K562 (cell line): Measurements from ENCODE around the gene TTC33. TPM values are rescaled to one million over a fixed set of nuclear protein-coding genes. Genes with fewer than 3 reads are reported as not detected.

Experiments used
- ARID1B ChIP-seq: fragments of 450-650 bp; IDR thresholded peaks from 2 replicates; pipeline ENCODE4 v1.6.1; 2016; ENCODE audit warnings: antibody characterized with exemption, mild to moderate bottlenecking, inconsistent platforms
- ASH1L ChIP-seq: fragments of 450-650 bp; IDR thresholded peaks from 2 replicates; pipeline ENCODE4 v1.6.1; 2018; ENCODE audit warnings: borderline replicate concordance, mild to moderate bottlenecking, low read depth; ENCODE audit not compliant: partially characterized antibody
- FIP1L1 ChIP-seq: fragments of 200-400 bp; formaldehyde crosslinking; IDR thresholded peaks from 2 replicates; pipeline ENCODE4 v1.6.1; 2018; ENCODE audit warnings: mild to moderate bottlenecking, low read depth, low read length; ENCODE audit not compliant: poor library complexity, severe bottlenecking
- FOSL1 ChIP-seq: fragments of 200-800 bp; sonication (Bioruptor generic); conservative IDR thresholded peaks from 2 replicates; pipeline ENCODE4 v1.6.1; 2016; ENCODE audit warnings: missing genetic modification characterization, missing compliant biosample characterization
- FOXM1 ChIP-seq, 2 experiments: fragments of 450-650 bp in 1 of 2; sonication (generic) in 1 of 2; formaldehyde crosslinking in 1 of 2; IDR thresholded peaks; 2 replicates each; pipeline versions ENCODE4 v1.6.1 to v1.9.0; 2017 to 2022; ENCODE audit warnings: low read depth in 2 of 2, mild to moderate bottlenecking in 2 of 2, missing genetic modification reagents in 1 of 2, moderate library complexity in 1 of 2
- GATAD2A ChIP-seq: fragments of 450-650 bp; IDR thresholded peaks from 2 replicates; pipeline ENCODE4 v1.6.1; 2017
- HDAC8 ChIP-seq: fragments of 450-650 bp; IDR thresholded peaks from 2 replicates; pipeline ENCODE4 v1.6.1; 2016; ENCODE audit warnings: mild to moderate bottlenecking, missing genetic modification characterization, moderate library complexity, missing compliant biosample characterization
- HNRNPK ChIP-seq: fragments of 200-400 bp; formaldehyde crosslinking; IDR thresholded peaks from one replicate; pipeline ENCODE4 v1.6.1; 2018; ENCODE audit warnings: mild to moderate bottlenecking, low read depth, low read length; ENCODE audit not compliant: poor library complexity, severe bottlenecking
- MTA2 ChIP-seq: fragments of 450-650 bp; IDR thresholded peaks from 2 replicates; pipeline ENCODE4 v1.6.1; 2016; ENCODE audit warnings: low read depth
- NFIC ChIP-seq: fragments of 450-650 bp; IDR thresholded peaks from 2 replicates; pipeline ENCODE4 v1.6.1; 2017; ENCODE audit warnings: mild to moderate bottlenecking, inconsistent platforms
- NFRKB ChIP-seq: fragments of 450-650 bp; IDR thresholded peaks from 2 replicates; pipeline ENCODE4 v1.6.1; 2016; ENCODE audit warnings: low read depth
- PRDM10 ChIP-seq: fragments of 450-650 bp; IDR thresholded peaks from 2 replicates; pipeline ENCODE4 v1.6.1; 2018; ENCODE audit not compliant: partially characterized antibody
- RAD21 ChIP-seq, 2 experiments: fragments of 250-450 bp in 1 of 2; fragments of 450-650 bp in 1 of 2; sonication (Bioruptor Pico) in 1 of 2; formaldehyde crosslinking in 1 of 2; IDR thresholded peaks in 1 of 2; conservative IDR thresholded peaks in 1 of 2; 2 replicates each; pipeline versions ENCODE4 v1.4.0 to v1.8.0; 2020 to 2022; ENCODE audit warnings: mild to moderate bottlenecking in 2 of 2, moderate library complexity in 1 of 2
- SAP30 ChIP-seq: fragments of 200-600 bp; sonication (generic); IDR thresholded peaks from 2 replicates; pipeline ENCODE4 v1.6.1; 2012; ENCODE audit warnings: borderline replicate concordance, low read depth, mild to moderate bottlenecking, moderate library complexity, low read length, control low read depth, inconsistent platforms; ENCODE audit not compliant: insufficient read depth, poor library complexity, severe bottlenecking
- XRCC5 ChIP-seq: fragments of 200-400 bp; formaldehyde crosslinking; IDR thresholded peaks from 2 replicates; pipeline ENCODE4 v1.6.1; 2017; ENCODE audit warnings: low read depth, mild to moderate bottlenecking, low read length
- ZFX ChIP-seq: sonication (generic); formaldehyde crosslinking; IDR thresholded peaks from 2 replicates; pipeline ENCODE4 v1.8.0; 2022; ENCODE audit warnings: mild to moderate bottlenecking, missing genetic modification reagents, moderate library complexity
- ZNF23 ChIP-seq: fragments of 250-450 bp; sonication (Bioruptor Pico); IDR thresholded peaks from 2 replicates; pipeline ENCODE4 v1.4.0; 2020; ENCODE audit warnings: mild to moderate bottlenecking
- ZNF764 ChIP-seq: fragments of 250-450 bp; sonication (Bioruptor Pico); IDR thresholded peaks from 2 replicates; pipeline ENCODE4 v1.4.0; 2020; ENCODE audit warnings: low read depth, mild to moderate bottlenecking, moderate library complexity
- polyA plus RNA-seq, 8 experiments: library from polyadenylated mRNA; depleted of rRNA in 4 of 8; stranded (reverse) in 5 of 8; unstranded in 3 of 8; fragments of >200 nt; fragmentation: Nextera tagmentation in 2 of 8; fragmentation: Illumina TruSeq in 1 of 8; extraction: Ambion mirVana in 2 of 8; extraction: Trizol in 1 of 8; gene quantifications; 2 replicates each; pipeline versions ENCODE4 v1.2.1 to v1.2.3, GENCODE V29; 2011 to 2014; ENCODE audit warnings: inconsistent platforms in 1 of 8, missing spikeins in 1 of 8
- total RNA-seq, 7 experiments: library from RNA; depleted of rRNA in 6 of 7; stranded (reverse); fragments of >200 nt in 6 of 7; fragmentation: Illumina TruSeq in 2 of 7; extraction: Trizol in 2 of 7; gene quantifications; 2 replicates each; pipeline versions ENCODE4 v1.2.1 to v1.2.3, GENCODE V29; 2011 to 2021; ENCODE audit warnings: low replicate concordance in 1 of 7
- TF ChIP-seq, protein P1 (sequence below): sonication (generic); formaldehyde crosslinking; IDR thresholded peaks from 2 replicates; pipeline ENCODE4 v1.8.0; 2022; ENCODE audit warnings: mild to moderate bottlenecking, missing genetic modification reagents, borderline replicate concordance

Gene TTC33
- total and polyA plus RNA-seq, 9 of the 15 experiments (the other 6 are each of a cell fraction or from before 2014, with no cell fraction given) = 11.5 to 24.9 (median 21.1) TPM

DNA sequence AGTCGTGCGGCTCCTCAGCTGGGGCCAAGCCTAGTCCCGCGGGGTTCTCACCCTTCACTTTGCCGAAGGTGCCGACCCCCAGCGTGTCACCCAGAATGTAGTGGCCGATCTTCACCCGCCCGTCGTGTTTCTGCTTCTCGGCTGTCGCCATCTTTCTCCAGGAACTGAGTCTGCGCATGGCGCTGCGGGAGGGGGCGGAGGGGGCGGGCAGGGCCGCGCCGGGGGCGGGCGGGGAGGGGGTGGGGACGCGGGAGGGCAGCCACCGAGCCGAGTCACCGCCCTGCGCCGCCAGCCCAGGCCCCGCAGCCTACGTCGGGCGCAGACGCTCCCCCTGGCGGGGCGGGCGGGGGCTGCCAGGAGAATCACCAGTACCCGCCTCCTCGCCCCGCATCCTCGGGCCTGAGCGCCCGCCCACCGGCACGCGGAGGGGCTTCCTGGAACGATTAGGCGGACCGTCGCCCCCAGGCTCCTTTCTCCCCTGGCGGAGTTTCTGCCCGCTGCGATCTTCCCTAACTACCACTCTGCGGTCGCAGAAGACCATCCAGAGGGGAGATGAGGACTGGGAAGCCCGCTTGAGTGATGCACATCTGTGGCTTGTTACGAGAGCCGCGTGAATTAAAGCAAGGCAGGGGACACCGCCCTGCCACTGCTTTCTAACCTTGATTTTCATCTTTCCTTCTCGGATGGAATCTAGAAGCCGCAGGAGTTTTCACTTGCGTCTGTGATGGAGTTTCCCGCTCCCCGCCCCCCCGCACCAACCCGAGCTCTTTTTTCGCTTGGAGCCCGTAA is 42.4 kb upstream of the TTC33 start, which contains the start of gene PRKAA1 (continued):
- TF ChIP-seq XRCC5 (peak; percentile 64; the same call in 1 of the 2 replicates), SAP30 (no peak), NFIC (no peak), ASH1L (no peak), ZFX (CRISPR knock-in tag) (peak; percentile 75), HNRNPK (no peak), ARID1B (0 out of 2 replicates have a peak, but pooled peaks have one; percentile 15), PRDM10 (peak; percentile 75), FIP1L1 (peak; percentile 72), FOXM1 (IDR thresholded peaks at IDR 0.05; ENCODE audit: low read depth) (0 out of 2 replicates have a peak, but pooled peaks have one; percentile 27), FOXM1 (CRISPR knock-in tag; IDR thresholded peaks at IDR 0.05; ENCODE audit: low read depth) (no peak), RAD21 (CRISPR knock-in tag; conservative IDR thresholded peaks at IDR 0.05 in 1 of 2, IDR thresholded peaks at IDR 0.05 in 1 of 2) (peak in 1 of 2 experiments; percentile 48; a peak in 2 of 4 replicates), NFRKB (peak; percentile 25), GATAD2A (0 out of 2 replicates have a peak, but pooled peaks have one; percentile 8), HDAC8 (tag) (no peak), ZNF764 (CRISPR knock-in tag) (peak; percentile 60; the same call in 1 of the 2 replicates), MTA2 (no peak), FOSL1 (tag) (0 out of 2 replicates have a peak, but pooled peaks have one; percentile 8), ZNF23 (CRISPR knock-in tag) (no peak)
- TF ChIP-seq, protein P1, sequence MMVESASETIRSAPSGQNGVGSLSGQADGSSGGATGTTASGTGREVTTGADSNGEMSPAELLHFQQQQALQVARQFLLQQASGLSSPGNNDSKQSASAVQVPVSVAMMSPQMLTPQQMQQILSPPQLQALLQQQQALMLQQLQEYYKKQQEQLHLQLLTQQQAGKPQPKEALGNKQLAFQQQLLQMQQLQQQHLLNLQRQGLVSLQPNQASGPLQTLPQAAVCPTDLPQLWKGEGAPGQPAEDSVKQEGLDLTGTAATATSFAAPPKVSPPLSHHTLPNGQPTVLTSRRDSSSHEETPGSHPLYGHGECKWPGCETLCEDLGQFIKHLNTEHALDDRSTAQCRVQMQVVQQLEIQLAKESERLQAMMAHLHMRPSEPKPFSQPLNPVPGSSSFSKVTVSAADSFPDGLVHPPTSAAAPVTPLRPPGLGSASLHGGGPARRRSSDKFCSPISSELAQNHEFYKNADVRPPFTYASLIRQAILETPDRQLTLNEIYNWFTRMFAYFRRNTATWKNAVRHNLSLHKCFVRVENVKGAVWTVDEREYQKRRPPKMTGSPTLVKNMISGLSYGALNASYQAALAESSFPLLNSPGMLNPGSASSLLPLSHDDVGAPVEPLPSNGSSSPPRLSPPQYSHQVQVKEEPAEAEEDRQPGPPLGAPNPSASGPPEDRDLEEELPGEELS (CRISPR knock-in tag) = peak; percentile 82; the same call in 1 of the 2 replicates
